Stimulated activated naive CD8-positive, alpha-beta T cell treated with anti-CD3 and anti-CD28 coated beads, Interleukin-15, amount 100 ng/mL, for 72 hours (primary cell): ENCODE data around the gene RAB8A.
A peak's percentile ranks its signal among the peaks of the same experiment; 100 is the strongest.

Source experiments
- ATAC-seq: fragments of 150-1000 bp; cut with Tn5 transposase; 2 replicates; pipeline ENCODE4 v1.10.0; 2021; ENCODE audit warnings: mild to moderate bottlenecking, moderate library complexity
- DNase-seq, 2 donors: peaks; one replicate each; pipeline ENCODE4 v3.0.0; 2021 to 2022
- H3K27ac Mint-ChIP-seq, 2 donors: one replicate each; pipeline ENCODE4 v1.8.0; 2022; ENCODE audit warnings: mild to moderate bottlenecking in 2 of 2, mixed read lengths in 2 of 2, moderate library complexity in 2 of 2
- H3K27me3 Mint-ChIP-seq: one replicate; pipeline ENCODE4 v1.8.0; 2022; ENCODE audit warnings: mixed read lengths
- H3K4me1 Mint-ChIP-seq: one replicate; pipeline ENCODE4 v1.8.0; 2022; ENCODE audit warnings: mild to moderate bottlenecking, mixed read lengths
- H3K4me3 Mint-ChIP-seq, 2 donors: one replicate each; pipeline ENCODE4 v1.8.0; 2022; ENCODE audit warnings: mild to moderate bottlenecking in 2 of 2, mixed read lengths in 2 of 2, moderate library complexity in 1 of 2
- H3K9me3 Mint-ChIP-seq, 2 donors: one replicate each; pipeline ENCODE4 v1.8.0; 2022; ENCODE audit warnings: mixed read lengths in 2 of 2

The RAB8A gene

GRCh38 chr19:16111160-16111908 is at the start of gene RAB8A:
TSS of gene RAB8A (plus strand) at chr19:16111889. CDS start at chr19:16111902, 13 bp downstream.
- peak within 1 kb of the TSS; percentile 97 to 98 for H3K4me3 Mint-ChIP-seq
- peak; percentile 100 for DNase-seq
- H3K27me3 Mint-ChIP-seq = no peaks in the 10 kb centered on the region
- H3K27ac Mint-ChIP-seq = peak within 1 kb of the TSS; percentile 99
- no peaks in the 10 kb centered on the region for H3K9me3 Mint-ChIP-seq
- peak; percentile 96 for ATAC-seq
- peaks cover 46% of the 10 kb centered on the region for H3K4me1 Mint-ChIP-seq

DNA sequence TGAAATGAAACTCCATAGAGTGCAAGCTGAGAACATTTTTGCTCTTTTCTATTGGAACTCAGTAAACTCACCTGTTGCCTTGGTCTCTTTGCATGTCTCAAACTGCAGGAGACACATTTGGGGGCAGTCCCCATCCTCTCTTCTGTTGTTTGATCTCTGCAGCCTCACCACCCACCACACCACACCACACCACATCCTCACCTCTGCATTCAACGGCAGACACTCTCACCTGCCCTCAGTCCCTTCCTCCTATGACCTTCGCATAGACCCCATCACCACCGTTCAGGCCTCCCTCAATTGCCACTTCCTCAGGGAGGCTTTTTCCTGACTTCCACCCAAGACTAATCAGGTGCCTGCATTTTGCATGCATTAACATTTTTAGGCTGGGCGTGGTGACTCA is 49.7 kb upstream of the RAB8A start:
- DNase-seq (peak; percentile 68 to 81), ATAC-seq (peak; percentile 98)
- Mint-ChIP-seq H3K27me3 (peaks cover 7% of the 10 kb centered on the region), H3K27ac (peak overlapping the region in 1 of 2 donors; percentile 37), H3K9me3 (peaks cover 5 to 9% of the 10 kb centered on the region in 2 donors), H3K4me1 (peaks cover 29% of the 10 kb centered on the region), H3K4me3 (no peak overlapping the region)

DNA sequence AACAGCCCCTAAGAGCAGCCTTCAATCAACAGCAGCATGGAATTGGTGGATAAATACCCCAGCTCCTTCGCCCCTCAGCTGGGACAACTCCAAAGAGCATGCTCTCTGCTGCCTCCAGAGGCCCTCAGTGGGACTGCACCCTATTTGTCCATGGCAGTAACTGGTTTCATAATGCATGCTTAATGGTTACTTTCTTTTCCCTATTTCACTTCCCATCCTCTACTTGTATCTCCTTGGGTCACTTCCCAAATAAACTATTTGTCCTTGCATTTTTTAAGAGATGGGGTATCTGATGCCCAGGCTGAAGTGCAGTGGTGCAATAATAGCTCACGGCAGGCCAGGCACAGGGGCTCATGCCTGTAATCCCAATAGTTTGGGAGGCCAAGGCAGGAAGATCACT is 48.9 kb upstream of the RAB8A start:
- H3K27me3 Mint-ChIP-seq = peaks cover 7% of the 10 kb centered on the region
- no peak overlapping the region for H3K27ac Mint-ChIP-seq
- peak overlapping the region in 1 of 2 donors; percentile 33 for H3K4me3 Mint-ChIP-seq
- H3K4me1 Mint-ChIP-seq = peaks cover 29% of the 10 kb centered on the region
- H3K9me3 Mint-ChIP-seq = peaks cover 0 to 6% of the 10 kb centered on the region in 2 donors
- DNase-seq = peak; percentile 62 to 64
- ATAC-seq = no peak

GRCh38 chr19:16064209-16064889 is 47.3 kb upstream of the RAB8A start:
- H3K9me3 Mint-ChIP-seq = peaks cover 0 to 6% of the 10 kb centered on the region in 2 donors
- DNase-seq (no peak), ATAC-seq (no peak)
- peaks cover 29% of the 10 kb centered on the region for H3K4me1 Mint-ChIP-seq
- no peak overlapping the region for H3K27ac Mint-ChIP-seq
- H3K4me3 Mint-ChIP-seq = no peak overlapping the region
- peaks cover 7% of the 10 kb centered on the region for H3K27me3 Mint-ChIP-seq

DNA sequence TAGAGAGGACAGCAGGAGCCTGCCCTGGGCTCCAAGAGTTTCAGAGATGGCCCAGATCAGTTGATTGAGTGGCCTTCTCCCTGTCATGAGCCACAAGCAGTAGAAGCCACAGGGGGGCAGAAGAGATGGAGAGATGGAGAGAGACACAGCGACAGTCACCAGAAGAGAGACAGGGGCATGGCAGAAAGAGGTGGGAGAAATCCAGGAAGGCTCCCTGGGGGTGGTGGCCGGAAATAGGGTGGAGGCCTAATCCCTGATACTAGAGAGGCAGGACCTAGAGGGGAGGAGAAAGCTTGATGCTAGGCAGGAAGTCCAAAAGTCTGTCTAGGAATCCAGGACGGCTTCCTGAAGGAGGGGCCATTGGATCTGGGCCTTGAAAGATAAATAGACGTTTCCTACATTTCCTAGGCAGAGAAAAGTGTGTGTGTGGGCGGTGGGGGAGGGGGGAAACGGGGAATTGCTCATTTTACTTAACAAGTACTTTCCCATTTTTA is 45.0 kb upstream of the RAB8A start:
- DNase-seq (peak in 1 of 2 donors; percentile 59), ATAC-seq (no peak)
- Mint-ChIP-seq H3K9me3 (peaks cover 0 to 6% of the 10 kb centered on the region in 2 donors), H3K27me3 (no peaks in the 10 kb centered on the region), H3K4me1 (peaks cover 26% of the 10 kb centered on the region), H3K4me3 (no peak overlapping the region), H3K27ac (peak overlapping the region in 1 of 2 donors; percentile 63)

- ATAC-seq (no peak), DNase-seq (no peak)
- no peak overlapping the region for H3K4me3 Mint-ChIP-seq
- peaks cover 19% of the 10 kb centered on the region for H3K4me1 Mint-ChIP-seq
- no peaks in the 10 kb centered on the region for H3K27me3 Mint-ChIP-seq
- no peak overlapping the region for H3K27ac Mint-ChIP-seq
- peaks cover 0 to 6% of the 10 kb centered on the region in 2 donors for H3K9me3 Mint-ChIP-seq
Measured at GRCh38 chr19:16067205-16067938, 44.3 kb upstream of the RAB8A start.

DNA sequence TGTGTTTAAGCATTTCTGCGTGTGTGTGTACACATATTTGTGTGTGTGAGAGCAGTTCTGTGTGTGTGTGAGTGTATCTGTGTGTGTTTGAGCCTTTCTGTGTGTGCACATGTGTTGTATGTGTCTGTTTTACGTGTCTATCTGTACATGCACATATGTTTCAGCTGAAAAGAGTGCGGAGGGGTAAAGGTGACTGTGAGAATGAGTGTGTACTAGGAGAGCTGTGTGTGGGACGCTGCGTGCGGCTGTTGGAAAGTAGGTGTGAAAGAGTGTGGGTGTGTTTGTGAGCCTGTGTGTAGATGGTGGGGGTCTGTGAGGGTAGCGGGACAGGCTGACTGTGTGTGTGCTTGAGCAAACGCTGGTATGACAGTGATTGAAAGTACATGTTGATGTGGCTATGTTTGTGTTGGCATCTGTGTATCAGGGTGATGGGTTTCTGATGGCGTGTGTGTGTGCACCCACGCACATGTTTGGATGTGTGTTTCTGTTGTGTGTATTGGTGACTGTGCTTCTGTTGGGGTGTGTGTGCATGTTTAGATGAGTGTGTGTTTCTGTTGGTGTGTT is 42.9 kb upstream of the RAB8A start:
- ATAC-seq = no peak
- no peak overlapping the region for H3K27ac Mint-ChIP-seq
- peaks cover 19% of the 10 kb centered on the region for H3K4me1 Mint-ChIP-seq
- no peak overlapping the region for H3K4me3 Mint-ChIP-seq
- H3K9me3 Mint-ChIP-seq = no peaks in the 10 kb centered on the region
- DNase-seq = no peak
- no peaks in the 10 kb centered on the region for H3K27me3 Mint-ChIP-seq

- H3K9me3 Mint-ChIP-seq = no peaks in the 10 kb centered on the region
- ATAC-seq (peak; percentile 2), DNase-seq (no peak)
- peaks cover 30% of the 10 kb centered on the region for H3K4me1 Mint-ChIP-seq
- H3K27me3 Mint-ChIP-seq = no peaks in the 10 kb centered on the region
- H3K4me3 Mint-ChIP-seq = no peak overlapping the region
- no peak overlapping the region for H3K27ac Mint-ChIP-seq
Measured at GRCh38 chr19:16069813-16070365, 41.8 kb upstream of the RAB8A start.

DNA sequence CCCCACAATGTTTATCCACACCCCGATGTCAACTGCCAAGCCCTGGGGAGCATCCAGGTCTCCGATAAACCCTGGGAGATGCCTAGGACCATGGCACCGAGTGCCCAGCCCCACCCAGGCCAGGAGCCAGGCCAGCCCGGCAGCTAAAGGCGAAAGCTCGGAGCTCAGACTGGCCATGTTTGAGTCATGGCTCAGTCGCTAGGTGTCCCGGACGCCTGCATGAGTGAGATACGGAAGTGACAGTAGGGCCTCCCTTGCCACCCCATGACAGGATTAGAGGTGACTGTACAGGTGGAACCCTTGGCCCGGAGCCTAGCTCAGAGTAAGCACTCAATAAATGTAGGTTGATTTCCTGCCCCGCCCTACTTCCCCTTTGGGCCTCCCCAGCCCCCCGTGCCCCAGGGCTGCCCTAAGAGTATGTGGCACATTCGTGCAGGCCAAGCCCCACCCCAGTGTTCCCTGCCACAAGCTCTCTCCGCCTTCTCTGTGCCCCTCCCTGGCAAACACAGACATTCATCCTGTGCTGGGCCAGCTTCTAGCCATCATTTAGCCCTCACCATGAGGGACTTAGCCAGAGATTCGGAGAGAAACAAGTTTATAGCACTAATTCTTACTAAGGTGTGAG is 41.2 kb upstream of the RAB8A start:
- H3K27ac Mint-ChIP-seq = no peak overlapping the region
- ATAC-seq = peak; percentile 98
- no peaks in the 10 kb centered on the region for H3K27me3 Mint-ChIP-seq
- peaks cover 36% of the 10 kb centered on the region for H3K4me1 Mint-ChIP-seq
- H3K4me3 Mint-ChIP-seq = peak overlapping the region in 1 of 2 donors; percentile 24
- DNase-seq = peak; percentile 79 to 88
- no peaks in the 10 kb centered on the region for H3K9me3 Mint-ChIP-seq

- Mint-ChIP-seq H3K27me3 (no peaks in the 10 kb centered on the region), H3K4me1 (peaks cover 41% of the 10 kb centered on the region), H3K4me3 (no peak overlapping the region), H3K27ac (no peak overlapping the region), H3K9me3 (no peaks in the 10 kb centered on the region)
- ATAC-seq (no peak), DNase-seq (no peak)
Measured at GRCh38 chr19:16071072-16071691, 40.5 kb upstream of the RAB8A start.

GRCh38 chr19:16073481-16073880 is 38.2 kb upstream of the RAB8A start:
- peak overlapping the region in 1 of 2 donors; percentile 4 for H3K27ac Mint-ChIP-seq

DNA sequence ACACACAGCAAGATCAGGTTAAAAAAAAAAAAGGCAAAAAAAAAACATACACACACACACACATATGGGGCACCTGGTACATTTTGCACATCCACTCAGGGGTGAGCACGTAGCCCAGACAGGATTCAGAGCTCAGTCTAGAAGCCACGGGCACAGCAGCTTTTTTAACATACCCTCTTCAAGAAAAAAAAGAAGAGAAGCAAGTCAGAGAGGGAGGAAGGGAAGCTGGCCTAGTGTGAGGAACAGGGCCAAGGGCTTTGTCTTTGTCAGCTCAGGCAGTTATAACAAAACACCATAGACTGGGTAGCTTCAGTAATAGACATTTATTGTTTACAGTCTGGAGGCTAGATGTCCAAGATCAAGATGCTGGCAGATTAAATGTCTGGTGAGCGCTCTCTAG is 37.7 kb upstream of the RAB8A start:
- H3K4me3 Mint-ChIP-seq = no peak overlapping the region
- H3K9me3 Mint-ChIP-seq = no peaks in the 10 kb centered on the region
- ATAC-seq (no peak), DNase-seq (no peak)
- peaks cover 51% of the 10 kb centered on the region for H3K4me1 Mint-ChIP-seq
- no peaks in the 10 kb centered on the region for H3K27me3 Mint-ChIP-seq
- H3K27ac Mint-ChIP-seq = no peak overlapping the region

More at GRCh38 chr19:16073481-16073880, 38.2 kb upstream of the RAB8A start:
- H3K4me3 Mint-ChIP-seq = no peak overlapping the region
- H3K27me3 Mint-ChIP-seq = no peaks in the 10 kb centered on the region
- H3K9me3 Mint-ChIP-seq = no peaks in the 10 kb centered on the region
- no peak for DNase-seq
- ATAC-seq = no peak
- peaks cover 46% of the 10 kb centered on the region for H3K4me1 Mint-ChIP-seq

- H3K4me3 Mint-ChIP-seq = peak overlapping the region; percentile 88 to 93
- ATAC-seq = no peak
- H3K27me3 Mint-ChIP-seq = no peaks in the 10 kb centered on the region
- H3K9me3 Mint-ChIP-seq = no peaks in the 10 kb centered on the region
- H3K4me1 Mint-ChIP-seq = peaks cover 58% of the 10 kb centered on the region
- H3K27ac Mint-ChIP-seq = peak overlapping the region in 1 of 2 donors; percentile 38
- no peak for DNase-seq
Measured at GRCh38 chr19:16074488-16075365, 37.0 kb upstream of the RAB8A start.
